ENCODE results near the gene ZNF530. TPM values are rescaled to one million over a fixed set of nuclear protein-coding genes. Genes with fewer than 3 reads are reported as not detected.

ZNF530 gene
- total RNA-seq, 1 donor from 2014 or later, result 20.4 TPM

- no peak overlapping the region for H3K4me2 ChIP-seq
- no peak for TF ChIP-seq EZH2 (IDR thresholded peaks at IDR 0.05)
- H3K36me3 Mint-ChIP-seq, result peaks cover 81% of the 10 kb centered on the region
- H2AFZ ChIP-seq (replicated peaks), result no peak overlapping the region
- H3K79me2 ChIP-seq (ENCODE audit: low read depth), result peaks cover 45% of the 10 kb centered on the region
- H4K20me1 ChIP-seq (ENCODE audit: low read depth), result no peaks in the 10 kb centered on the region
- no peak overlapping the region for H3K9ac ChIP-seq
- no peaks in the 10 kb centered on the region for H3K27me3 ChIP-seq
- peaks cover 50% of the 10 kb centered on the region for H3K9me3 ChIP-seq (ENCODE audit: low read depth)
- no peak overlapping the region for H3K4me3 Mint-ChIP-seq
- no peak overlapping the region for H3K27ac ChIP-seq
- peaks cover 91% of the 10 kb centered on the region for H3K9me3 Mint-ChIP-seq
- peaks cover 9% of the 10 kb centered on the region for H3K4me1 Mint-ChIP-seq
- H3K4me1 ChIP-seq, result peaks cover 4% of the 10 kb centered on the region
- DNase-seq (ENCODE audit: low spot score), result no peak
- no peak overlapping the region for H3K27ac Mint-ChIP-seq
- H3K27me3 Mint-ChIP-seq (ENCODE audit: insufficient read depth, low read depth), result peaks cover 19% of the 10 kb centered on the region
- H3K36me3 ChIP-seq, result peaks cover 66% of the 10 kb centered on the region
- no peak overlapping the region for H3K4me3 ChIP-seq
- peaks cover 15% of the 10 kb centered on the region for H3F3A ChIP-seq (ENCODE audit: low read depth)
Observed at GRCh38 chr19:57587529-57587928, 12.2 kb upstream of the ZNF530 start.

DNA sequence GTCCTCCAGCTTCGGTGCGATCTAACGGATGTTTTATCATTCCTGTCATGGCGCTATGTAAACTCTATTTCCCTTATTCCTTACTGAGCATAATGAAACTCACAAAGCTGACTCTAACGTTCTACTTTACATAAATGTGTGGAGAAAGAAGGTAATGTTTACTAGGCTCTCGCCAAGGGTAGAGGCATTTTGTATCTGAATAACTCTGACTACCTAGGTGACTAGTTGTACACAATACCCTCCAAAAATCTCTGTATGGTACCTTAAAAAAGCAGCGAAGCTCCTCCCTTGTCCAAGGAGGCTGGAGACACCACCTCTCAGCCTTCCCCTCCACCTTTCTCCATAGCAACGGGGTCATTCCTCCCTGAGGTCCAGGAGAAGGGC, 316 bp upstream of the ZNF530 start:
- DNase-seq (ENCODE audit: low spot score), result no peak
- Mint-ChIP-seq H3K4me1 (peaks cover 7% of the 10 kb centered on the region), H3K27ac (no peak overlapping the region), H3K27me3 (ENCODE audit: insufficient read depth, low read depth) (peaks cover 2% of the 10 kb centered on the region), H3K4me3 (peak overlapping the region; percentile 89), H3K36me3 (peaks cover 25% of the 10 kb centered on the region), H3K9me3 (peaks cover 57% of the 10 kb centered on the region)
- Histone ChIP-seq H3K9me3 (ENCODE audit: low read depth) (no peaks in the 10 kb centered on the region), H3K36me3 (no peaks in the 10 kb centered on the region), H3F3A (ENCODE audit: low read depth) (no peaks in the 10 kb centered on the region), H3K4me1 (peaks cover 8% of the 10 kb centered on the region), H4K20me1 (ENCODE audit: low read depth) (no peaks in the 10 kb centered on the region), H3K4me2 (peak overlapping the region; percentile 87), H3K9ac (no peak overlapping the region), H2AFZ (replicated peaks) (peak overlapping the region; percentile 100), H3K79me2 (ENCODE audit: low read depth) (peaks cover 16% of the 10 kb centered on the region), H3K27me3 (no peaks in the 10 kb centered on the region), H3K4me3 (peak overlapping the region; percentile 88), H3K27ac (no peak overlapping the region)
- TF ChIP-seq, protein P1, sequence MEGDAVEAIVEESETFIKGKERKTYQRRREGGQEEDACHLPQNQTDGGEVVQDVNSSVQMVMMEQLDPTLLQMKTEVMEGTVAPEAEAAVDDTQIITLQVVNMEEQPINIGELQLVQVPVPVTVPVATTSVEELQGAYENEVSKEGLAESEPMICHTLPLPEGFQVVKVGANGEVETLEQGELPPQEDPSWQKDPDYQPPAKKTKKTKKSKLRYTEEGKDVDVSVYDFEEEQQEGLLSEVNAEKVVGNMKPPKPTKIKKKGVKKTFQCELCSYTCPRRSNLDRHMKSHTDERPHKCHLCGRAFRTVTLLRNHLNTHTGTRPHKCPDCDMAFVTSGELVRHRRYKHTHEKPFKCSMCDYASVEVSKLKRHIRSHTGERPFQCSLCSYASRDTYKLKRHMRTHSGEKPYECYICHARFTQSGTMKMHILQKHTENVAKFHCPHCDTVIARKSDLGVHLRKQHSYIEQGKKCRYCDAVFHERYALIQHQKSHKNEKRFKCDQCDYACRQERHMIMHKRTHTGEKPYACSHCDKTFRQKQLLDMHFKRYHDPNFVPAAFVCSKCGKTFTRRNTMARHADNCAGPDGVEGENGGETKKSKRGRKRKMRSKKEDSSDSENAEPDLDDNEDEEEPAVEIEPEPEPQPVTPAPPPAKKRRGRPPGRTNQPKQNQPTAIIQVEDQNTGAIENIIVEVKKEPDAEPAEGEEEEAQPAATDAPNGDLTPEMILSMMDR (IDR thresholded peaks at IDR 0.05), result no peak
- TF ChIP-seq EZH2phosphoT487 (IDR thresholded peaks at IDR 0.05) (no peak), EZH2 (IDR thresholded peaks at IDR 0.05) (no peak)

DNA sequence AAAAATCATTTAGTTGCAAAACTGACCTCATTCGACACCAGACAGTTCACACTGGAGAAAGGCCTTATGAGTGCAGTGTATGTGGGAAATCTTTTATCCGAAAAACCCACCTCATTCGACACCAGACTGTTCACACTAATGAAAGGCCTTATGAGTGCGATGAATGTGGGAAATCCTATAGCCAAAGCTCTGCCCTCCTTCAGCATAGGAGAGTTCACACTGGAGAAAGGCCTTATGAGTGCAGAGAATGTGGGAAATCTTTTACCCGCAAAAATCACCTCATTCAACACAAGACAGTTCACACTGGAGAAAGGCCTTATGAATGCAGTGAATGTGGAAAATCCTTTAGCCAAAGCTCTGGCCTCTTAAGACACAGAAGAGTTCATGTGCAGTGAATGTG, 7.2 kb downstream of the ZNF530 start:
- no peaks in the 10 kb centered on the region for H3K27me3 ChIP-seq
- H3K4me1 Mint-ChIP-seq, result no peaks in the 10 kb centered on the region
- peaks cover 55% of the 10 kb centered on the region for H3K36me3 Mint-ChIP-seq
- no peak overlapping the region for H3K9ac ChIP-seq
- no peaks in the 10 kb centered on the region for H4K20me1 ChIP-seq (ENCODE audit: low read depth)
- H3K4me3 Mint-ChIP-seq, result no peak overlapping the region
- no peak overlapping the region for H3K27ac ChIP-seq
- peaks cover 54% of the 10 kb centered on the region for H3K9me3 Mint-ChIP-seq
- no peak overlapping the region for H3K4me2 ChIP-seq
- H3K27ac Mint-ChIP-seq, result no peak overlapping the region
- no peaks in the 10 kb centered on the region for H3K4me1 ChIP-seq
- H3K27me3 Mint-ChIP-seq (ENCODE audit: insufficient read depth, low read depth), result peaks cover 2% of the 10 kb centered on the region
- H3K4me3 ChIP-seq, result no peak overlapping the region
- TF ChIP-seq EZH2 (IDR thresholded peaks at IDR 0.05), result no peak
- TF ChIP-seq EZH2phosphoT487 (IDR thresholded peaks at IDR 0.05), result no peak
- H2AFZ ChIP-seq (replicated peaks), result no peak overlapping the region
- H3F3A ChIP-seq (ENCODE audit: low read depth), result no peaks in the 10 kb centered on the region
- H3K36me3 ChIP-seq, result no peaks in the 10 kb centered on the region
- no peak for DNase-seq (ENCODE audit: low spot score)
- no peaks in the 10 kb centered on the region for H3K9me3 ChIP-seq (ENCODE audit: low read depth)
- H3K79me2 ChIP-seq (ENCODE audit: low read depth), result no peaks in the 10 kb centered on the region

- Mint-ChIP-seq H3K4me3 (no peak overlapping the region), H3K9me3 (peaks cover 60% of the 10 kb centered on the region), H3K27me3 (ENCODE audit: insufficient read depth, low read depth) (peaks cover 10% of the 10 kb centered on the region), H3K36me3 (peaks cover 45% of the 10 kb centered on the region), H3K4me1 (peaks cover 10% of the 10 kb centered on the region), H3K27ac (no peak overlapping the region)
- H3K4me3 ChIP-seq, result no peak overlapping the region
- no peaks in the 10 kb centered on the region for H4K20me1 ChIP-seq (ENCODE audit: low read depth)
- no peak overlapping the region for H3K27ac ChIP-seq
- TF ChIP-seq EZH2 (IDR thresholded peaks at IDR 0.05) (no peak), EZH2phosphoT487 (IDR thresholded peaks at IDR 0.05) (no peak)
- TF ChIP-seq, protein P1 (IDR thresholded peaks at IDR 0.05), result no peak
- no peak overlapping the region for H2AFZ ChIP-seq (replicated peaks)
- H3F3A ChIP-seq (ENCODE audit: low read depth), result no peaks in the 10 kb centered on the region
- peaks cover 21% of the 10 kb centered on the region for H3K79me2 ChIP-seq (ENCODE audit: low read depth)
- no peak overlapping the region for H3K4me2 ChIP-seq
- no peaks in the 10 kb centered on the region for H3K27me3 ChIP-seq
- peaks cover 9% of the 10 kb centered on the region for H3K9me3 ChIP-seq (ENCODE audit: low read depth)
- H3K36me3 ChIP-seq, result peaks cover 7% of the 10 kb centered on the region
- H3K9ac ChIP-seq, result no peak overlapping the region
- no peak for DNase-seq (ENCODE audit: low spot score)
- no peaks in the 10 kb centered on the region for H3K4me1 ChIP-seq
Observed at GRCh38 chr19:57611113-57611512, 11.4 kb downstream of the ZNF530 start.

Data from neural progenitor cell (in vitro differentiated cells).